GM19099 (cell line): ENCODE measurements around the gene RAD51AP1.
A peak's percentile ranks its signal among the peaks of the same experiment; 100 is the strongest.

Experiments
- POLR2A ChIP-seq: IDR thresholded peaks from 3 replicates; pipeline ENCODE4 v1.6.1; 2011; ENCODE audit warnings: low read depth; ENCODE audit not compliant: insufficient read length; ENCODE audit errors: extremely low read depth

The RAD51AP1 gene

GRCh38 chr12:4579305-4580102 lies 40.8 kb downstream of the RAD51AP1 start:
- no peak for TF ChIP-seq POLR2A

- TF ChIP-seq POLR2A = no peak
Measured at GRCh38 chr12:4580281-4580688, 41.6 kb downstream of the RAD51AP1 start.

DNA sequence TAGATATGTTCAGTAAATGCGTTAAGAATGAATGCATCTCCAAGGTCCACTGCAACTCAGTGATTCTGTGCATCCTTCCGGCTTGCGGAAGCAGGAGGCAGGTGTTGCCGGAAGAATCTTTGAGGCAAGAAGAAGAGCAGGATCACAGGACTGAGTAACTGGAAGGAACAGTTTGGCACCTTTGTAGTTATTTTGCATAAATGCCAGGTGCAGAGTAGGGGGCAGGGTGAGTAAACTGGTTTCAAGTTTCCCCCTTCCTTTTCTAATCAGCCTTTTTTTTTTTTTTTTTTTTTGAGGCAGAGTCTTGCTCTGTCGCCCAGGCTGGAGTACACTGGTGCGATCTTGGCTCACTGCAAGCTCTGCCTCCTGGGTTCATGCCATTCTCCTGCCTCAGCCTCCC lies 45.6 kb downstream of the RAD51AP1 start:
- TF ChIP-seq POLR2A = no peak

GRCh38 chr12:4584896-4585295 lies 46.2 kb downstream of the RAD51AP1 start:
- no peak for TF ChIP-seq POLR2A

DNA sequence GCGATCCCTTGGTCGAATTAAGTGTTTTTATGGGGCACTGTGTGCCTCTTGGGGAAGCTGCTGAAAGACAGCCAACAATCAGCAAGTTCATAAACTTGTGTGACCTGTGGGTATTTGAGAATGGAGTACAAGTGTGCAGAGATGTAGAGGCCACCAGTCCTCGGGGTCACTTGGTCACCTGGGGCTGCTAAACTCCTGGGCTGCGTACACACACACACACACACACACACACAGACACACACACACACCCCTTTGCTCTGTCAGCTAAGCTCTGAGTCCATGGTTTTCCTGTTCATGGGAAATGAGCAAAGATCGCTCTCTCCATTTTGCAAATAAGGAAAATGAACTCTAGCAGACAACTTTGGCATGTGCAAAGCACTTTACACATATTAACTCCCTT lies 47.8 kb downstream of the RAD51AP1 start:
- TF ChIP-seq POLR2A = no peak

DNA sequence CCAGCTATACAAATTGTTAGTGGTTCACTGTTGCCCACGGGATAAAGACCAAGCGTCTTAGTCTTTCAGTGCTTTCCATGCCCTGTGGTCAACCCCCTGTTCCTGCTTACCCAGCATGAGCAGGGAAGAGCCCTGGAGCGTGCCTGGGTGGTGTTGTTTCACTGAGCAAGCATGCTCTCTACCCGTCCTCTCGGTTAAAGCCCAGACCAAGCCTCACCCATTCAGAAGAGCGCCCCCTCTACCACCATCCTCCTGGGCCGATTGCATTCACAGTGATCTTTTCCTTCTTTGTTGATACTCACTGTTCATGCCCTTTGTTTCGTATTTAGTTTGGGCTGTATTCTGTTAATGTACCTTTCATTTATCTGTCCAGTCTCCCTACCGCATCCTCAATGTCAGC lies 48.4 kb downstream of the RAD51AP1 start:
- no peak for TF ChIP-seq POLR2A

DNA sequence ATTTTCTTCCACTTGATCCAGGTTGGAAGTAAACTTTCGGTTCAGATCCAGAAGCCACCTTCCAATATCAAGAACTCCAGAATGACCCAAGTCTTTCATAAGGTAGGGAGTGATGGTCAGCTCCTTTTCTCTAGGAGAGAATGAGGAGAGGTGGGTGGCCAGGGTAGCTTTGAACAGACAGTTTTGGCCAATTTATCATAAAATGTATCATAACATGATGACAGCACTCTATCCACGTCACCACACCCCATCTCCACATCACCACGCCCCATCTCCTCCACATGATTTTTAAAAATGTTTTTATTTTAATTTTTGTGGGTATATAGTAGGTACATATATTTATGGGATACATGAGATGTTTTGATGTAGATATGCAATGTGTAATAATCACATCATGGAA lies 50.2 kb downstream of the RAD51AP1 start:
- TF ChIP-seq POLR2A = no peak

GRCh38 chr12:4589941-4590340 lies 51.3 kb downstream of the RAD51AP1 start:
- TF ChIP-seq POLR2A = no peak

DNA sequence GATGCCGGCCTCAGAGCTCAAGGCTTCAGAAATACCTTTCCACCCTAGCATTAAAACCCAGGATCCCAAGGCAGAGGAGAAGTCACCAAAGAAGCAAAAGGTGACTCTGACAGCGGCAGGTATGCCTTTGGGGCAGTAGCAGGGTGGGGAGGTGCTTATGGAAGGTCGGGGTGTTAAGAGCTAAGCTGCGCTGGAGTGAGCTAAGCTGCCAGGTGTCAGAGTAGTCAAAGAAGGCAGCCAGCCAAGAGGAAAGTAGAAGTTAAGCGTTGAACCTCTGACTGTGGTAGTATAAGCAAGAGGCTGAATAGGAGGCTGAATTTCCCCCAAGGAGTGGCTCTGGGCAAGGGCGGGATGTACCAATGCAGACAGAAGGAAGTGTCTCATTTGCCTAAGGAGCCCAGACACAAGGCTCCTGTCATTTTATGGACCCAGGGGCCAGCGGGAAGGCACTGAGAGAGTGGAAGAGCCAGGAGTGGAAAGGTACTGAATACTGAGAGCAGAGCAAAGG lies 52.5 kb downstream of the RAD51AP1 start:
- no peak for TF ChIP-seq POLR2A

GRCh38 chr12:4595881-4596280 lies 57.2 kb downstream of the RAD51AP1 start:
- no peak for TF ChIP-seq POLR2A

GRCh38 chr12:4603421-4603820 lies 64.7 kb downstream of the RAD51AP1 start:
- TF ChIP-seq POLR2A = no peak

DNA sequence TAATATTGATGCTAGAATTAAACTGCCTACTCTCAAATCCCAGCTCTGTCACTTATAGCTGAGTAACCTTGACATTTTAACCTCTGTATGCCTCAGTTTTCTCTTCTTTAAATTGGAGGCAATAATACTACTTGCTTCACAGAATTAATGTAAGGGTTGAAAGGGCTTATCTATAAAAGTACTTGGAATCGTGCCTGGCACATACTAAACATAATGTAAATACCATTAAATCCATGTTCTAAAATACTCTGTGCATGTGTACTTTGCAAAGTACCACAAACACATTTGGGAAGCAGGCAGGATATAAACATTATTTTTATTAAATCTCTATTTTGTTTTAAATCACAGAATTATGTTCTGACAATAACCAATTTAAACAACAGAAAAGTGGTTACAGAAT lies 65.3 kb downstream of the RAD51AP1 start:
- no peak for TF ChIP-seq POLR2A

- peak; percentile 56 for TF ChIP-seq POLR2A
Measured at GRCh38 chr12:4604684-4605193, 66.0 kb downstream of the RAD51AP1 start.

GRCh38 chr12:4607056-4607455 lies 68.4 kb downstream of the RAD51AP1 start:
- no peak for TF ChIP-seq POLR2A

- TF ChIP-seq POLR2A = no peak
Measured at GRCh38 chr12:4609071-4609470, 70.4 kb downstream of the RAD51AP1 start.
